Loucy (cell line): ENCODE results near the gene RERE.

Source experiments
- CTCF ChIP-seq: fragments of 200-600 bp; sonication (generic); conservative IDR thresholded peaks from 2 replicates; pipeline ENCODE4 v1.5.1; 2014; ENCODE audit warnings: mild to moderate bottlenecking, antibody characterized with exemption, low read length
- EZH2phosphoT487 ChIP-seq: fragments of 200-600 bp; IDR thresholded peaks from 2 replicates; pipeline ENCODE4 v1.6.1; 2018; ENCODE audit warnings: antibody characterized with exemption, mild to moderate bottlenecking, moderate library complexity, borderline replicate concordance

- no peak for TF ChIP-seq CTCF
- no peak for TF ChIP-seq EZH2phosphoT487
These were observed 175.3 kb downstream of the RERE start for GRCh38 chr1:8642114-8642513.
